NK-92 (cell line): ENCODE data around the gene NBPF26.
"Not testable (repeated sequence)": the region's sequence is repeated elsewhere in the genome, so short reads cannot be mapped to it uniquely, and the experiment has no call there.

Experiments used
- DNase-seq: peaks from one replicate; lab custom pipeline; 2025; ENCODE audit not compliant: unreplicated experiment; lab: John Stamatoyannopoulos, UW

NBPF26 gene

GRCh38 chr1:120850537-120851421 lies 127.0 kb downstream of the NBPF26 start:
- DNase-seq: peak; percentile 27

DNA sequence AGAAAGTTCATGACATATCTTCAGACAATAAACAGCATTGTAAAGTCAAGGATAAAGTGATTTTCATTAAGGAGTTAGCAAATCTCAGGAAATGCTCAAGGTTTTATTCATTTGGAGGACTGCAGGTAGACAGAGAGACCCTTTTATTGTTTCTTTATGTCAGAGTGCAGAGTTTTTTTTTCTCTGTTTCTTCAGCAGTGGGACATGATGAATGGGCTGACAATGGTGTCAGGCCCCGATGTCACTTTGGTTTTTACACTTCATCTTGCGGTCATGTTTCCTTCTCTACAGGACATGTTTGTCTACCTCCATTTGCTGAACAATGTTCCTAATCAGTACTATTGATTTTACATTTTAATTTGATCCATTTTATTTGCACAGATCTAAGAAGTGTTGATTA lies 134.4 kb downstream of the NBPF26 start:
- not testable (repeated sequence) for DNase-seq

DNA sequence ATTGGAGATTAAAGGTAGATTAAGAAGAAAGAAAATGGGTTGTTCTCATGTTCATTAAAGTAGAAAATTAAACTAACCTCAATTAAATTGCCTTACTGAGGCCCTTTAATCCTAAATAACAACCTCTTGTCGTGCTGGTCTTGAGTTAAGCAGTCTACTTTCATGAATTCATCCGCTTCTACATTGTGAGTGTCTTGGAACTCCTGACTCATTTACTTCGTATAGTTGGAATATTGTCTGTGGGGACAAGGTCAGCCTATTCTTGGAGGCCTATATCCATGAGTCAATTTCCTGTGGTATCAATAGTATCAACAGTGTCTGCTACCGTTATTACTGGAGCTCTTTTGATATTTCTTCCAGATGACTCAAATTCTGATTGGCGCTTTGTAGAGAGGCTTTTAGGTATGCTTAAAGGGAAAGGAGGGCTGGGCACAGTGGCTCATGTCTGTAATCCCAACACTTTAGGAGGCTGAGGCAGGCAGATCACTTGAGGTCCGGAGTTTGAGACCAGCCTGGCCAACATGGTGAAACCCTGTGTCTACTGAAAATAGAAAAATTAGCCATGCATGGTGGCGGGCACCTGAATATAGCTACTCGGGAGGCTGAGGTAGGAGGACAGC lies 136.0 kb downstream of the NBPF26 start:
- not testable (repeated sequence) for DNase-seq

- not testable (repeated sequence) for DNase-seq
Observed at GRCh38 chr1:120878206-120878605, 154.5 kb downstream of the NBPF26 start.

DNA sequence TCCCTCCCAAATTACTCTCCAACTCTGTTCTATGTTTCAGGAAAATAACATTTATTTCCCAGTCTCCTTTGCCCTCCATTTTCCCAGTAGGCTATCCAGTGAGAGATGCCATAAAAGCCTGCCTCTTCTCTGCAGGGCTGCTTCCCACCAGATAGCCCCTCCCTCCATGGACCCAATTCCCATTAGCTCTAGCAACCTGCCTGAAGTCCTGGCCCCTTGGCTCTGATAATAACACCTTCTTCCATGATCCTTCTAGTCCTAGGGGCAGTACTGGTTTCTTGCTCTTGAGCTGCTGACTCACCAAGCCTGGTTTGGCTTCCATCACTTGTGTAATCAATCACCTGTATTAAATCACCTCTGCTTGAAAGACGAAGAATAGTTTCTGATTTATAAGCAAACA lies 156.3 kb downstream of the NBPF26 start:
- not testable (repeated sequence) for DNase-seq

- DNase-seq: not testable (repeated sequence)
Observed at GRCh38 chr1:120881934-120882333, 158.2 kb downstream of the NBPF26 start.
